ENCODE data around the gene ZNF804A. TPM values are rescaled to one million over a fixed set of nuclear protein-coding genes. Genes with fewer than 3 reads are reported as not detected.

Gene ZNF804A
- total and polyA plus RNA-seq, 2 of the 4 experiments (the other 2 are of a cell fraction), result 2.2 to 2.7 TPM

GRCh38 chr2:184721881-184722280 lies 123.6 kb downstream of the ZNF804A start:
- no peak for DNase-seq
- no peak overlapping the region for H3K9ac ChIP-seq (ENCODE audit: low read depth, low read length)
- in situ Hi-C loops (cut with MboI; ENCODE audit: low sequenced_read_pairs), result no loop called here
- H3K4ac ChIP-seq (ENCODE audit: low read depth, low read length), result no peak overlapping the region
- H4K8ac ChIP-seq (ENCODE audit: low read depth in 2 of 2, low read length in 2 of 2), result no peak overlapping the region
- H3K4me2 ChIP-seq (ENCODE audit: low read depth, low read length), result no peak overlapping the region
- no peak overlapping the region for H2BK5ac ChIP-seq (ENCODE audit: low read depth, low read length, poor library complexity, severe bottlenecking)
- H3K9me3 ChIP-seq (ENCODE audit: control insufficient read depth, insufficient read depth, low read length), result peaks cover 3% of the 10 kb centered on the region; the same call in 1 of the 2 replicates
- no peak overlapping the region for H2BK15ac ChIP-seq (ENCODE audit: low read depth, low read length)
- H3K79me1 ChIP-seq (ENCODE audit: low read depth in 1 of 2, low read length in 2 of 2), result no peaks in the 10 kb centered on the region; a peak in 1 of 4 replicates
- intact Hi-C loops (cut with micrococcal nuclease), result no loop called here
- no peak overlapping the region for H2BK120ac ChIP-seq (ENCODE audit: low read depth, low read length)
- no peaks in the 10 kb centered on the region for H3K36me3 ChIP-seq (ENCODE audit: control insufficient read depth, insufficient read depth, low read length)
- H3K23ac ChIP-seq (ENCODE audit: low read depth, low read length), result no peak overlapping the region
- no peak overlapping the region for H4K5ac ChIP-seq (ENCODE audit: low read depth, low read length)
- ChIA-PET CTCF (no interaction called here), POLR2A (ENCODE audit: unreplicated experiment) (no interaction called here)
- no peak overlapping the region for H4K91ac ChIP-seq (ENCODE audit: insufficient read depth, low read depth, low read length)
- H2AK9ac ChIP-seq (replicated peaks; ENCODE audit: low read depth, low read length, poor library complexity), result no peak overlapping the region
- H3K14ac ChIP-seq (replicated peaks; ENCODE audit: low read depth, low read length), result no peak overlapping the region
- no peak overlapping the region for H2AK5ac ChIP-seq (ENCODE audit: low read depth, low read length)
- H3K4me1 ChIP-seq (ENCODE audit: control insufficient read depth, insufficient read depth, low read length), result no peaks in the 10 kb centered on the region
- WGBS, 2 experiments (ENCODE audit: extremely low coverage in 2 of 2, insufficient read length in 1 of 2), result no CpG with 5 or more reads among the region's 6 CpGs
- H3K27me3 ChIP-seq (ENCODE audit: control insufficient read depth, insufficient read depth, low read length), result no peaks in the 10 kb centered on the region
- H3K18ac ChIP-seq (ENCODE audit: low read depth, low read length), result no peak overlapping the region
- dilution Hi-C loops (cut with HindIII; ENCODE audit: low sequenced_read_pairs, unreplicated experiment), result no loop called here
- H4K20me1 ChIP-seq (ENCODE audit: insufficient read depth, low read length), result no peaks in the 10 kb centered on the region
- H2AFZ ChIP-seq (replicated peaks; ENCODE audit: low read length, poor library complexity), result no peak overlapping the region
- H2BK20ac ChIP-seq (ENCODE audit: low read depth, low read length), result no peak overlapping the region
- BruUV-seq (replicated peaks), result no TSS peak
- no peak for ATAC-seq (ENCODE audit: low read depth)
- H3K9me1 ChIP-seq (ENCODE audit: insufficient read depth, low read length), result no peaks in the 10 kb centered on the region
- no peak overlapping the region for H3K4me3 ChIP-seq (ENCODE audit: insufficient read depth, low read depth, low read length)
- no peak overlapping the region for H3K56ac ChIP-seq (ENCODE audit: extremely low read depth, insufficient read depth, low read length)
- TF ChIP-seq RFX5 (IDR thresholded peaks at IDR 0.05; ENCODE audit: low read depth, low read length), result no peak
- no peak overlapping the region for H3K27ac ChIP-seq (ENCODE audit: insufficient read depth, low read length)
